Measurements from ENCODE around the gene CDKN2AIPNL. TPM values are rescaled to one million over a fixed set of nuclear protein-coding genes. Genes with fewer than 3 reads are reported as not detected.
"Not testable (repeated sequence)": the region's sequence is repeated elsewhere in the genome, so short reads cannot be mapped to it uniquely, and the experiment has no call there.

CDKN2AIPNL gene
- total RNA-seq, 1 experiment from 2014 or later: 54.7 TPM

GRCh38 chr5:134409321-134409720 is 2.4 kb downstream of the CDKN2AIPNL start:
- no peak for DNase-seq (ENCODE audit: extremely low read depth, low read depth)

- no peak for DNase-seq (ENCODE audit: extremely low read depth, low read depth)
Measured at GRCh38 chr5:134406390-134406789, 5.3 kb downstream of the CDKN2AIPNL start.

- DNase-seq (ENCODE audit: extremely low read depth, low read depth): no peak
Measured at GRCh38 chr5:134403951-134404350, 7.7 kb downstream of the CDKN2AIPNL start.

GRCh38 chr5:134398609-134399155 is 13.0 kb downstream of the CDKN2AIPNL start:
- no peak for DNase-seq (ENCODE audit: extremely low read depth, low read depth)

GRCh38 chr5:134397196-134397595 is 14.5 kb downstream of the CDKN2AIPNL start:
- DNase-seq (ENCODE audit: extremely low read depth, low read depth): no peak

- DNase-seq (ENCODE audit: extremely low read depth, low read depth): no peak
Measured at GRCh38 chr5:134396274-134396673, 15.4 kb downstream of the CDKN2AIPNL start.

GRCh38 chr5:134394932-134395331 is 16.7 kb downstream of the CDKN2AIPNL start:
- DNase-seq (ENCODE audit: extremely low read depth, low read depth): no peak

GRCh38 chr5:134392301-134392700 is 19.4 kb downstream of the CDKN2AIPNL start:
- no peak for DNase-seq (ENCODE audit: extremely low read depth, low read depth)

- no peak for DNase-seq (ENCODE audit: extremely low read depth, low read depth)
Measured at GRCh38 chr5:134387443-134387842, 24.2 kb downstream of the CDKN2AIPNL start.

- DNase-seq (ENCODE audit: extremely low read depth, low read depth): no peak
Measured at GRCh38 chr5:134383980-134384697, 27.5 kb downstream of the CDKN2AIPNL start.

- DNase-seq (ENCODE audit: extremely low read depth, low read depth): not testable (repeated sequence)
Measured at GRCh38 chr5:134382204-134382603, 29.5 kb downstream of the CDKN2AIPNL start.

GRCh38 chr5:134380346-134380745 is 31.3 kb downstream of the CDKN2AIPNL start:
- DNase-seq (ENCODE audit: extremely low read depth, low read depth): no peak

- DNase-seq (ENCODE audit: extremely low read depth, low read depth): no peak
Measured at GRCh38 chr5:134374232-134374631, 37.4 kb downstream of the CDKN2AIPNL start.

GRCh38 chr5:134373633-134374032 is 38.0 kb downstream of the CDKN2AIPNL start:
- not testable (repeated sequence) for DNase-seq (ENCODE audit: extremely low read depth, low read depth)

GRCh38 chr5:134371834-134372340 is 39.8 kb downstream of the CDKN2AIPNL start:
- no peak for DNase-seq (ENCODE audit: extremely low read depth, low read depth)

GRCh38 chr5:134370871-134371833 is 40.5 kb downstream of the CDKN2AIPNL start, which contains the start of gene UBE2B:
Gene UBE2B, plus strand, starts transcription at chr5:134371569. Its CDS starts 27 bp downstream, at chr5:134371596.
- peak; percentile 99 for DNase-seq (ENCODE audit: extremely low read depth, low read depth)

GRCh38 chr5:134370311-134370870 is 41.3 kb downstream of the CDKN2AIPNL start:
- no peak for DNase-seq (ENCODE audit: extremely low read depth, low read depth)

- no peak for DNase-seq (ENCODE audit: extremely low read depth, low read depth)
Measured at GRCh38 chr5:134365604-134366003, 46.1 kb downstream of the CDKN2AIPNL start.

- no peak for DNase-seq (ENCODE audit: extremely low read depth, low read depth)
Measured at GRCh38 chr5:134355681-134356080, 56.0 kb downstream of the CDKN2AIPNL start.
